ENCODE measurements around the gene ATP6AP2. TPM values are rescaled to one million over a fixed set of nuclear protein-coding genes. Genes with fewer than 3 reads are reported as not detected.

Gene ATP6AP2
- total RNA-seq, 1 donor: 132 TPM

DNA sequence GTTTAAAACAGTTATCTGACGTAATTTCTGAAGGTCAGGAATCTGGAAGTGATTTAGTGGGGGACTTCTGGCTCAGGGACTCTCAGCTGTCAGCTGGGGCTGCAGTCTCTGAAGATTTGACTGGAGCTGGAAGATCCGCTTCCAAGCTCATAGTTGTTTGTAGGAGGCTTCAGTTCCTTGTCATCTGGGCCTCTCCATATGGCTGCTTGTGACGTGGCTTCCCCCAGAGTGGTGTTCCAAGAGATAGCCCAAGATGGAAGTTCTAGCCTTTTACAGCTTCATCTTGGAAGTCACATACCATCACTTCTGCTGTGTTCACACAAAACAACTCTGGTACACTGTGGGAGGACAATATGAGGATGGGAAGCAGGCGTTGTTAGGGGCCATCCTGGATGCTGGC, 44.5 kb downstream of the ATP6AP2 start:
- TF ChIP-seq, protein P1, sequence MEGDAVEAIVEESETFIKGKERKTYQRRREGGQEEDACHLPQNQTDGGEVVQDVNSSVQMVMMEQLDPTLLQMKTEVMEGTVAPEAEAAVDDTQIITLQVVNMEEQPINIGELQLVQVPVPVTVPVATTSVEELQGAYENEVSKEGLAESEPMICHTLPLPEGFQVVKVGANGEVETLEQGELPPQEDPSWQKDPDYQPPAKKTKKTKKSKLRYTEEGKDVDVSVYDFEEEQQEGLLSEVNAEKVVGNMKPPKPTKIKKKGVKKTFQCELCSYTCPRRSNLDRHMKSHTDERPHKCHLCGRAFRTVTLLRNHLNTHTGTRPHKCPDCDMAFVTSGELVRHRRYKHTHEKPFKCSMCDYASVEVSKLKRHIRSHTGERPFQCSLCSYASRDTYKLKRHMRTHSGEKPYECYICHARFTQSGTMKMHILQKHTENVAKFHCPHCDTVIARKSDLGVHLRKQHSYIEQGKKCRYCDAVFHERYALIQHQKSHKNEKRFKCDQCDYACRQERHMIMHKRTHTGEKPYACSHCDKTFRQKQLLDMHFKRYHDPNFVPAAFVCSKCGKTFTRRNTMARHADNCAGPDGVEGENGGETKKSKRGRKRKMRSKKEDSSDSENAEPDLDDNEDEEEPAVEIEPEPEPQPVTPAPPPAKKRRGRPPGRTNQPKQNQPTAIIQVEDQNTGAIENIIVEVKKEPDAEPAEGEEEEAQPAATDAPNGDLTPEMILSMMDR (IDR thresholded peaks at IDR 0.05; ENCODE audit: extremely low read depth, low read depth, low read length): no peak
- no peaks in the 10 kb centered on the region for H3K4me1 ChIP-seq (ENCODE audit: insufficient read depth, low read length)
- DNase-seq (ENCODE audit: insufficient read length, low spot score, missing footprints): no peak
- H3K79me2 ChIP-seq (ENCODE audit: insufficient read depth, low read length): no peaks in the 10 kb centered on the region
- H3K27me3 ChIP-seq (ENCODE audit: insufficient read depth, low read length): peaks cover 13% of the 10 kb centered on the region
- H3K4me2 ChIP-seq (ENCODE audit: insufficient read depth, low read length): no peak overlapping the region
- no peaks in the 10 kb centered on the region for H3K9me3 ChIP-seq (ENCODE audit: low read depth, low read length)
- H3K36me3 ChIP-seq (ENCODE audit: insufficient read depth, low read length): peaks cover 11% of the 10 kb centered on the region
- H4K20me1 ChIP-seq (ENCODE audit: insufficient read depth, low read length): peaks cover 5% of the 10 kb centered on the region
- no peak overlapping the region for H3K4me3 ChIP-seq (ENCODE audit: insufficient read depth, low read length)
- no peak overlapping the region for H2AFZ ChIP-seq (ENCODE audit: low read length)
- H3K27ac ChIP-seq (ENCODE audit: low read depth, low read length): no peak overlapping the region

DNA sequence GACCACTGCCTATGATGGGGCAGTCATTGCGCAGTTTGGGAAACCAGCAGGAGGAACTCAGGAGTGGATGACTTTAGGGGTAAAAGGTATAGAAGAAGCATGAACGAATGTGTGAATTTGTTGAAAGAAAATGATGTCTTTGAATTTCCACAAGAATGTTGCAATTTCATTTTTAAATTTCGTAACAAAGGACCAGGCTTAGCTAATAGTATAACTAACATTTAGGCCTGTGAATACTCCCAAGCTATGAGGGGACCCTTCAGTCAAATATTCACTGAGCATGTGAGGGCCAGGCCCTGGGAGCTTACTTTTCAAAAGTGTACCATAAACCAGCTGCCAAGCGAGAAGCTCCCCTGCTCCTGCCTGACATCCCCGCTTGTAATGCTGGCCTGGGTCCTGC, 47.7 kb downstream of the ATP6AP2 start:
- Histone ChIP-seq H2AFZ (ENCODE audit: low read length) (no peak overlapping the region), H3K9me3 (ENCODE audit: low read depth, low read length) (no peaks in the 10 kb centered on the region), H3K27me3 (ENCODE audit: insufficient read depth, low read length) (peaks cover 3% of the 10 kb centered on the region), H3K4me2 (ENCODE audit: insufficient read depth, low read length) (no peak overlapping the region), H3K4me3 (ENCODE audit: insufficient read depth, low read length) (no peak overlapping the region), H3K27ac (ENCODE audit: low read depth, low read length) (no peak overlapping the region), H3K4me1 (ENCODE audit: insufficient read depth, low read length) (no peaks in the 10 kb centered on the region), H3K79me2 (ENCODE audit: insufficient read depth, low read length) (no peaks in the 10 kb centered on the region), H4K20me1 (ENCODE audit: insufficient read depth, low read length) (peaks cover 5% of the 10 kb centered on the region), H3K36me3 (ENCODE audit: insufficient read depth, low read length) (peaks cover 27% of the 10 kb centered on the region)
- TF ChIP-seq, protein P1 (IDR thresholded peaks at IDR 0.05; ENCODE audit: extremely low read depth, low read depth, low read length): no peak
- DNase-seq (ENCODE audit: insufficient read length, low spot score, missing footprints): no peak

DNA sequence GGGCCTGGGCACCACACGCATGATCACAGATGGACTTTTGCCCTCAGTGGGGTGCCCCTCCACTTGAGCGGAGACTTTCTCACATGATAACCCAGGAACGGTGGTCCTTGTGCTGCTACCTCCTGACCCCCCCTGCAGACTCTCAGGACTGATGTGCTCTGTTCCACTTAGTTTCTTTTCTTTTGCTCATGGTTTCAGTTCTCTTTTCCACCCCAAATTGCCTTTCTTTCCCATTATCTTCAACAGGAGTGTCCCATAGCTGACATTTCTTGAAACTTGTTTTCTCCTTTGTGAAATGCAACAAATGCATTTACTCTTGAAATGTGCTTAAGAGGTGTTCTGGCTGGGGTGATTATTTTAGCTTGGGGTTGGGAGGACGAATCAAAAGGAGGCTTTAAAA, 51.4 kb downstream of the ATP6AP2 start:
- TF ChIP-seq, protein P1 (IDR thresholded peaks at IDR 0.05; ENCODE audit: extremely low read depth, low read depth, low read length): no peak
- Histone ChIP-seq H3K4me1 (ENCODE audit: insufficient read depth, low read length) (no peaks in the 10 kb centered on the region), H3K79me2 (ENCODE audit: insufficient read depth, low read length) (peaks cover 3% of the 10 kb centered on the region), H3K27me3 (ENCODE audit: insufficient read depth, low read length) (peaks cover 3% of the 10 kb centered on the region), H3K4me3 (ENCODE audit: insufficient read depth, low read length) (no peak overlapping the region), H3K9me3 (ENCODE audit: low read depth, low read length) (no peaks in the 10 kb centered on the region), H2AFZ (ENCODE audit: low read length) (no peak overlapping the region), H4K20me1 (ENCODE audit: insufficient read depth, low read length) (peaks cover 5% of the 10 kb centered on the region), H3K4me2 (ENCODE audit: insufficient read depth, low read length) (no peak overlapping the region), H3K27ac (ENCODE audit: low read depth, low read length) (no peak overlapping the region), H3K36me3 (ENCODE audit: insufficient read depth, low read length) (peaks cover 52% of the 10 kb centered on the region)
- DNase-seq (ENCODE audit: insufficient read length, low spot score, missing footprints): no peak

DNA sequence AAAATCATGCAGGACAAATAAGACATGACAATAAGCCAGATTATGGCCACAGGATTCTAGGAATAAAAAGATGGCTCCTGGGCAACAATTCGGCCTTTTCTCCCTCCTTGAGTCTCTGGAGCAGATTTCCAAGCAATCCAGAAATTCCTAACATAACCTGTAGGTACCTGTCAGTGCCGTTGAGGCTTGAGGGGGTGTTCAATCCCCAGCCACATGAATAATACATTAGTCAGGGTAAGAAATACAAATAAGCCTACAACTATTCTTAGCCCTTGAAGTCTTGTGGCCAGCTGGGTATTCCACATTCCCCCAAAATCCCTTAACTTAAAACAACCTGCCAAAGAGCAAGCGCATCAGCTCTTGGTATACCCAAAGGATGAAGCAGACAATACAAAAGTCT, 56.9 kb downstream of the ATP6AP2 start:
- H3K9me3 ChIP-seq (ENCODE audit: low read depth, low read length): no peaks in the 10 kb centered on the region
- peaks cover 47% of the 10 kb centered on the region for H3K36me3 ChIP-seq (ENCODE audit: insufficient read depth, low read length)
- no peaks in the 10 kb centered on the region for H3K4me1 ChIP-seq (ENCODE audit: insufficient read depth, low read length)
- TF ChIP-seq, protein P1 (IDR thresholded peaks at IDR 0.05; ENCODE audit: extremely low read depth, low read depth, low read length): no peak
- H4K20me1 ChIP-seq (ENCODE audit: insufficient read depth, low read length): peaks cover 29% of the 10 kb centered on the region
- no peaks in the 10 kb centered on the region for H3K27me3 ChIP-seq (ENCODE audit: insufficient read depth, low read length)
- H3K27ac ChIP-seq (ENCODE audit: low read depth, low read length): no peak overlapping the region
- no peak for DNase-seq (ENCODE audit: insufficient read length, low spot score, missing footprints)
- no peak overlapping the region for H2AFZ ChIP-seq (ENCODE audit: low read length)
- peaks cover 49% of the 10 kb centered on the region for H3K79me2 ChIP-seq (ENCODE audit: insufficient read depth, low read length)
- H3K4me3 ChIP-seq (ENCODE audit: insufficient read depth, low read length): no peak overlapping the region
- H3K4me2 ChIP-seq (ENCODE audit: insufficient read depth, low read length): no peak overlapping the region

Data from osteoblast (primary cell).